Heart left ventricle (tissue), 13 donors: ENCODE data around the gene GPR161.

Experiments used
- CTCF ChIP-seq, 12 donors: fragments of 200-600 bp; sonication (generic) in 4 of 12; IDR thresholded peaks; one replicate each; pipeline versions ENCODE4 v1.5.0 to v1.8.0; 2018 to 2022; ENCODE audit warnings: antibody characterized with exemption in 12 of 12, mild to moderate bottlenecking in 5 of 12
- POLR2A ChIP-seq, 2 donors: fragments of 450-650 bp; IDR thresholded peaks; one replicate each; pipeline ENCODE4 v1.6.1; 2017; ENCODE audit warnings: antibody characterized with exemption in 2 of 2, mild to moderate bottlenecking in 2 of 2, moderate library complexity in 2 of 2
- donor health status: ischemic (EF 13 %, LVEDD 7.1; RV severe dilation, severe dysfunction).
- donor health status: DM: no; HTN: yes; CAD: no.
- donor health status: DM: no; HTN: no; CAD: no.
- donor health status: ischemic (EF 25% LVEDD 6.9; RV normal size, moderate dysfunction).
- donor health status: ischemic (EF 25% LVEDD 5.7; RV mildly dilated, moderate dysfunction).
- donor health status: ischemic (EF 35%, LVEDD 5.7; RV mildly dilated, moderate dysfunction).
- donor health status: nonischemic (EF 11% LVEDD 7.7; RV severe dilation, severe dysfunction).
- donor health status: DM: yes; HTN: yes; CAD: no.
- donor health status: PGD.
- donor health status: ischemic (EF 29% LVEDD 5.4; RV normal size, mild dysfunction).
- donor health status: nonischemic (EF 23%, LVEDD 6.1; RV moderate dilation, normal function).

- TF ChIP-seq CTCF (IDR thresholded peaks at IDR 0.05) (no peak), POLR2A (IDR thresholded peaks at IDR 0.05) (no peak)
Measured at GRCh38 chr1:168137515-168137821, 738 bp upstream of the GPR161 start.
